ENCODE results near the gene LPAR3. TPM values are rescaled to one million over a fixed set of nuclear protein-coding genes. Genes with fewer than 3 reads are reported as not detected.

LPAR3 gene
- total RNA-seq, 5 donors from 2014 or later (not counting 1 experiment from before 2014, with no cell fraction given) = 0.75 to 7.0 (median 2.9) TPM

DNA sequence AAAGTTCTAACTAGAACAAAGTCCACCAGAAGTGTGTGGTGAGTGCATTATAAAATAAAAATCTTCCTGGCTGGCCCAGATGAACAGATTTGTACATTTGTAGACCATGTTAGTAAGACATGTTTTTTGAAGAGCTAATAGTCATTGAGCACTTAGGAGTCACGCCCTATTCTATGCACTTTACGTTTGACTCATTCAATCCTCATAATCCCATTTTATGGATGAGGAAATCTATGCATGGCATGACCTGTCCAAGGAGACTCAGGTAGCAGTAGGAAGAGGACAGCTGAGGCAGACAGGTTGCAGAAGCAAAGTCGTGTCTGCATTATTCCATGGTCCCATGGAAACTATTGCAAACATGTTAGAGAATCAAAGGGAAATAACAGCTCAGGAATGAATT lies 30.3 kb upstream of the LPAR3 start:
- H3K27me3 ChIP-seq (replicated peaks in 1 of 2; ENCODE audit: control insufficient read depth in 2 of 2, extremely low read depth in 1 of 2, insufficient read depth in 2 of 2, low read length in 1 of 2) = no peaks in the 10 kb centered on the region
- no peaks in the 10 kb centered on the region for H3K4me1 ChIP-seq (ENCODE audit: control insufficient read depth in 1 of 2, extremely low read depth in 1 of 2, insufficient read depth in 2 of 2, low read length in 2 of 2)
- no peak for ATAC-seq (replicated peaks in 1 of 4)
- WGBS (ENCODE audit: insufficient coverage) = 92% methylated on average over 1 of the region's 3 CpGs
- no peaks in the 10 kb centered on the region for H3K36me3 ChIP-seq (ENCODE audit: control insufficient read depth in 2 of 2, extremely low read depth in 1 of 2, insufficient read depth in 1 of 2, low read length in 1 of 2)
- no peak overlapping the region for H3K27ac ChIP-seq (ENCODE audit: low read length)
- Mint-ChIP-seq H3K27ac (no peak overlapping the region), H3K36me3 (peaks cover 4% of the 10 kb centered on the region), H3K4me3 (no peak overlapping the region), H3K9me3 (no peaks in the 10 kb centered on the region), H3K27me3 (peaks cover 0 to 3% of the 10 kb centered on the region in 2 donors), H3K4me1 (no peaks in the 10 kb centered on the region)
- CTCF ChIA-PET = interaction anchor here (0.6 to 2.0 kb wide), 5 partner anchors 12 to 166 kb away, joined by 3 to 5 read pairs (median 4); no protein-coding TSS in a partner anchor
- H3K4me3 ChIP-seq (ENCODE audit: control insufficient read depth in 1 of 2, extremely low read depth in 1 of 2, low read length in 1 of 2) = no peak overlapping the region
- no peaks in the 10 kb centered on the region for H3K9me3 ChIP-seq
- POLR2A ChIA-PET = no interaction called here
- no peak for DNase-seq

DNA sequence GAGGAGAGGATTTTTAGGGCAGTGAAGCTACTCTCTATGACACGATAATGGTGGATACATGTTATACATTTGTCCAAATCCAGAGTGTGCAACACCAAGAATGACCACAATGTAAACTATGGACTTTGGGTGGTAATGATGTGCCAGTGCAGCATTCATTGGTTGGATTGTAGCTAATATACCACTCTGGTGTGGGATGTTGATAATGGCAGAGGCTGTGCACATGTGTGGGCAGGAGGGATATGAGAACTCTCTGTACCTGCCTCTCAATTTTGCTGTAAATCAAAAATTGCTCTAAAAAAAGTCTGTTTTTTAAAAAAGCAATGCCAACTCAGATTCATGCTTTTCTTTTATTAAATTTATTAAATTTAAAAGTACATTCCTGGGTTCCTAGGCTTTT lies 27.2 kb upstream of the LPAR3 start:
- CTCF ChIA-PET = interaction anchor here in 1 of 2 donors (1.4 kb wide), 1 partner anchor 15 kb away, joined by 3 read pairs; no protein-coding TSS in a partner anchor
- no peaks in the 10 kb centered on the region for H3K36me3 ChIP-seq (ENCODE audit: control insufficient read depth in 2 of 2, extremely low read depth in 1 of 2, insufficient read depth in 1 of 2, low read length in 1 of 2)
- no peaks in the 10 kb centered on the region for H3K9me3 Mint-ChIP-seq
- POLR2A ChIA-PET = no interaction called here
- H3K27ac ChIP-seq (ENCODE audit: low read length) = no peak overlapping the region
- no peak for DNase-seq
- H3K36me3 Mint-ChIP-seq = no peaks in the 10 kb centered on the region
- 100% methylated on average over 1 of the region's 1 CpG for WGBS (ENCODE audit: insufficient coverage)
- no peaks in the 10 kb centered on the region for H3K4me1 ChIP-seq (ENCODE audit: control insufficient read depth in 1 of 2, extremely low read depth in 1 of 2, insufficient read depth in 2 of 2, low read length in 2 of 2)
- H3K4me3 ChIP-seq (ENCODE audit: control insufficient read depth in 1 of 2, extremely low read depth in 1 of 2, low read length in 1 of 2) = no peak overlapping the region
- no peaks in the 10 kb centered on the region for H3K4me1 Mint-ChIP-seq
- no peak for ATAC-seq (replicated peaks in 1 of 4)
- peaks cover 0 to 3% of the 10 kb centered on the region in 2 donors for H3K27me3 Mint-ChIP-seq
- H3K4me3 Mint-ChIP-seq = no peak overlapping the region
- H3K27me3 ChIP-seq (replicated peaks in 1 of 2; ENCODE audit: control insufficient read depth in 2 of 2, extremely low read depth in 1 of 2, insufficient read depth in 2 of 2, low read length in 1 of 2) = no peaks in the 10 kb centered on the region
- H3K9me3 ChIP-seq = no peaks in the 10 kb centered on the region
- H3K27ac Mint-ChIP-seq = no peak overlapping the region

DNA sequence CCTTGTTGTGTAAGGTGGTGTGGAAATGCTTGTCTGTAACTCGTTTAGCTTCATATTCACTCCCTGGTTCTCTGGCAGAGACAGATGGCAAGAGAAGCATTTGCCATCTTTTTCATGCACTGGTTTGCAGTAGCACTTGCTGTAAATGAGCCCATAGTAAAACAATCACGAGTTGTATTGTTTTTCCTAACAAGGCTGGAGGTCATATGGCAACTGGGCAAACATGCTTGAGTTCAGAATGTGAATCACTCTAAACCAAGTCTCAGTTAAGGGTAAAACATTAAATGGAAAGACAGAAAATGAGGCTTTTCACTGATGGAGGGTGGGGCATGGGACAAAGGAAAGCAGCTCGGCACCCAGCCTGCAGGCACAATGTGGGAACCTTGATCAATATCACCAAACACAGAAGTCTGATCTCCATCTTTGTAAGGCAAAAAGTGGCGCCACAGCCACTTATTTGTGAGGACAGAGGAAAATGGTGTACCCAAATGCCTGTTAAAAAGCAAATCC lies 26.5 kb upstream of the LPAR3 start:
- ATAC-seq (replicated peaks in 1 of 4) (no peak), DNase-seq (no peak)
- H3K27me3 Mint-ChIP-seq = peaks cover 0 to 3% of the 10 kb centered on the region in 2 donors
- no peak overlapping the region for H3K4me3 ChIP-seq (ENCODE audit: control insufficient read depth in 1 of 2, extremely low read depth in 1 of 2, low read length in 1 of 2)
- POLR2A ChIA-PET = no interaction called here
- no peaks in the 10 kb centered on the region for H3K27me3 ChIP-seq (replicated peaks in 1 of 2; ENCODE audit: control insufficient read depth in 2 of 2, extremely low read depth in 1 of 2, insufficient read depth in 2 of 2, low read length in 1 of 2)
- H3K36me3 ChIP-seq (ENCODE audit: control insufficient read depth in 2 of 2, extremely low read depth in 1 of 2, insufficient read depth in 1 of 2, low read length in 1 of 2) = no peaks in the 10 kb centered on the region
- H3K4me1 Mint-ChIP-seq = no peaks in the 10 kb centered on the region
- no peaks in the 10 kb centered on the region for H3K36me3 Mint-ChIP-seq
- no peaks in the 10 kb centered on the region for H3K9me3 Mint-ChIP-seq
- CTCF ChIA-PET = interaction anchor here in 1 of 2 donors (1.4 kb wide), 1 partner anchor 16 kb away, joined by 3 read pairs; no protein-coding TSS in a partner anchor
- 50% methylated on average over 2 of the region's 4 CpGs for WGBS (ENCODE audit: insufficient coverage)
- no peak overlapping the region for H3K27ac Mint-ChIP-seq
- H3K4me3 Mint-ChIP-seq = no peak overlapping the region
- no peaks in the 10 kb centered on the region for H3K9me3 ChIP-seq
- no peak overlapping the region for H3K27ac ChIP-seq (ENCODE audit: low read length)
- H3K4me1 ChIP-seq (ENCODE audit: control insufficient read depth in 1 of 2, extremely low read depth in 1 of 2, insufficient read depth in 2 of 2, low read length in 2 of 2) = no peaks in the 10 kb centered on the region

DNA sequence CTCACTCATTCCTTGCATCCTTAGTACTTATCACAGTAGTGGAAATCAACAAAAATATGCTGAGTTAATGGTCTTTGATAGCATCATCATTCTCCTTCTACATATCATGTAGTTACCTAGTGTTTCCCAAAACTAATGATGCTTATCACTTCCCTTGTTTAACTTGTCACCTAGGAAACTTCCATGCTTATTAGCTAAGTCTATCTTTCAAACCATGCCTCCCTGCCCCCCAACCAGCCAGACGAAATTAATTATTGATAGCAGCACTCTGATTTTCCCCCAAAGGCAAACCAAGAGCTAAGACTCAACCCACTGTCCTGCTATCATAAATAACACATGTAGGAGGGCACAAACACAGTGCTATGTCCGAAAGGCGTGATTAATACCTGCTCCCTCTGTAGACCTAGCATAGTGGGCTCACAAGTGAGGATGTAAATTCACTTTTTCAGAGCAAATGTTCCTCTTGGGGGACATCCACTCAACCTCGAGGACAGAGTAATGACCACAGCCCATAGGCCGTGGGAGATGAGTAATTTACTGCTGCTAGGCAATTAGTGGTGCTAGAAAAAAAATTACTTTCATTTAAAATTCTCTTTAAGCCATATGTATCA lies 25.8 kb upstream of the LPAR3 start:
- 60% methylated on average over 1 of the region's 5 CpGs for WGBS (ENCODE audit: insufficient coverage)
- H3K4me1 ChIP-seq (ENCODE audit: control insufficient read depth in 1 of 2, extremely low read depth in 1 of 2, insufficient read depth in 2 of 2, low read length in 2 of 2) = no peaks in the 10 kb centered on the region
- no peaks in the 10 kb centered on the region for H3K36me3 ChIP-seq (ENCODE audit: control insufficient read depth in 2 of 2, extremely low read depth in 1 of 2, insufficient read depth in 1 of 2, low read length in 1 of 2)
- H3K27ac Mint-ChIP-seq = no peak overlapping the region
- no peaks in the 10 kb centered on the region for H3K27me3 ChIP-seq (replicated peaks in 1 of 2; ENCODE audit: control insufficient read depth in 2 of 2, extremely low read depth in 1 of 2, insufficient read depth in 2 of 2, low read length in 1 of 2)
- H3K36me3 Mint-ChIP-seq = no peaks in the 10 kb centered on the region
- H3K4me1 Mint-ChIP-seq = no peaks in the 10 kb centered on the region
- H3K4me3 Mint-ChIP-seq = no peak overlapping the region
- H3K4me3 ChIP-seq (ENCODE audit: control insufficient read depth in 1 of 2, extremely low read depth in 1 of 2, low read length in 1 of 2) = no peak overlapping the region
- ChIA-PET CTCF (interaction anchor here in 1 of 2 donors (1.4 kb wide), 1 partner anchor 16 kb away, joined by 3 read pairs; no protein-coding TSS in a partner anchor), POLR2A (no interaction called here)
- peaks cover 0 to 3% of the 10 kb centered on the region in 2 donors for H3K27me3 Mint-ChIP-seq
- H3K27ac ChIP-seq (ENCODE audit: low read length) = no peak overlapping the region
- H3K9me3 ChIP-seq = no peaks in the 10 kb centered on the region
- no peak for ATAC-seq (replicated peaks in 1 of 4)
- no peak for DNase-seq
- H3K9me3 Mint-ChIP-seq = no peaks in the 10 kb centered on the region

DNA sequence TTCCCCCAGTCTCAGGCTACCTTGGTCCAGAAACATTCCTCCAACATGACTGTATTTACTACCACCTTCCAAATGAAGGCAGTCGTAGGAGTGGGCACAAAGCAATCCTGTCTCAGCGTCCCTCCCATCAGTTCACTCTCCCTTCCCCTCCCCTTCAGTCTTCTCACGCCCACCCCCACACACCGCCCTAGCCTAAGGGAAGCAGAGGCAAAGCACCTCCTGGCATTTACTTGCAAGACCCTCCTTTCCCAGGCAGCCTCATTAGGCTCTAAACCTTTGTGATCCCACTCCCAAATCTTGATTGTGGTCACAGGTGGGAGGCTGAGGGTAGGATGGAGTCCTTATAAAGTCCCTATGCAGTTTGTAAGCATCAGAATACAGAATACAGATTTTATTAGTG lies 23.9 kb upstream of the LPAR3 start:
- no peak overlapping the region for H3K27ac ChIP-seq (ENCODE audit: low read length)
- no peaks in the 10 kb centered on the region for H3K27me3 ChIP-seq (replicated peaks in 1 of 2; ENCODE audit: control insufficient read depth in 2 of 2, extremely low read depth in 1 of 2, insufficient read depth in 2 of 2, low read length in 1 of 2)
- 100% methylated on average over 2 of the region's 4 CpGs for WGBS (ENCODE audit: insufficient coverage)
- ChIA-PET CTCF (interaction anchor here in 1 of 2 donors (0.6 kb wide), 1 partner anchor 298 kb away, joined by 3 read pairs; no protein-coding TSS in a partner anchor), POLR2A (no interaction called here)
- Mint-ChIP-seq H3K27me3 (peaks cover 0 to 3% of the 10 kb centered on the region in 2 donors), H3K4me1 (no peaks in the 10 kb centered on the region), H3K27ac (no peak overlapping the region), H3K9me3 (no peaks in the 10 kb centered on the region), H3K4me3 (no peak overlapping the region), H3K36me3 (no peaks in the 10 kb centered on the region)
- H3K36me3 ChIP-seq (ENCODE audit: control insufficient read depth in 2 of 2, extremely low read depth in 1 of 2, insufficient read depth in 1 of 2, low read length in 1 of 2) = no peaks in the 10 kb centered on the region
- ATAC-seq (replicated peaks in 1 of 4) = no peak
- no peak for DNase-seq
- H3K4me3 ChIP-seq (ENCODE audit: control insufficient read depth in 1 of 2, extremely low read depth in 1 of 2, low read length in 1 of 2) = no peak overlapping the region
- H3K9me3 ChIP-seq = no peaks in the 10 kb centered on the region
- no peaks in the 10 kb centered on the region for H3K4me1 ChIP-seq (ENCODE audit: control insufficient read depth in 1 of 2, extremely low read depth in 1 of 2, insufficient read depth in 2 of 2, low read length in 2 of 2)

DNA sequence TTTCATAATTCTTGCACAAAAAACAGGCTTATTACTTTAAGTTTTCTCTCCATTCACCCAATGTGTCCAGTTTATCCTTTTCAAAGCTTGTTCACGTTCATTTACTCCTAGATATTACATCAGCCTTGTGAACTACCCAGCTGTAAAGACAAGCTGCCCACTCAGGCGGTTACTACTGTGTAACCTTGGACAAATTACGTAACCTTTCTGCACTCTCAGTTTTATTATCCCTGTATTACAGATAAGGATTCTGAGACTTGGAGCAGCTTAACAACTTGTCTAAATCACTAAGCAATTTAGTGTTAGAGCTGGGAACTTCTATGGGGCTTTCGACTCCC lies 20.5 kb upstream of the LPAR3 start:
- H3K4me3 Mint-ChIP-seq = no peak overlapping the region
- 43% methylated on average over 1 of the region's 4 CpGs for WGBS (ENCODE audit: insufficient coverage)
- Histone ChIP-seq H3K27me3 (replicated peaks in 1 of 2; ENCODE audit: control insufficient read depth in 2 of 2, extremely low read depth in 1 of 2, insufficient read depth in 2 of 2, low read length in 1 of 2) (no peaks in the 10 kb centered on the region), H3K27ac (ENCODE audit: low read length) (no peak overlapping the region), H3K4me3 (ENCODE audit: control insufficient read depth in 1 of 2, extremely low read depth in 1 of 2, low read length in 1 of 2) (no peak overlapping the region), H3K4me1 (ENCODE audit: control insufficient read depth in 1 of 2, extremely low read depth in 1 of 2, insufficient read depth in 2 of 2, low read length in 2 of 2) (no peaks in the 10 kb centered on the region), H3K9me3 (no peaks in the 10 kb centered on the region), H3K36me3 (ENCODE audit: control insufficient read depth in 2 of 2, extremely low read depth in 1 of 2, insufficient read depth in 1 of 2, low read length in 1 of 2) (no peaks in the 10 kb centered on the region)
- H3K9me3 Mint-ChIP-seq = no peaks in the 10 kb centered on the region
- H3K27me3 Mint-ChIP-seq = no peaks in the 10 kb centered on the region
- CTCF ChIA-PET = no interaction called here
- ATAC-seq (replicated peaks in 1 of 4) (no peak), DNase-seq (no peak)
- H3K36me3 Mint-ChIP-seq = no peaks in the 10 kb centered on the region
- POLR2A ChIA-PET = interaction anchor here in 1 of 2 donors (0.6 kb wide), 1 partner anchor 395 kb away, joined by 3 read pairs; no protein-coding TSS in a partner anchor
- no peaks in the 10 kb centered on the region for H3K4me1 Mint-ChIP-seq
- no peak overlapping the region for H3K27ac Mint-ChIP-seq

Data from T-cell (primary cell).